ENCODE measurements around the gene GNGT2.
"Not testable (repeated sequence)": the region's sequence is repeated elsewhere in the genome, so short reads cannot be mapped to it uniquely, and the experiment has no call there.

The GNGT2 gene

DNA sequence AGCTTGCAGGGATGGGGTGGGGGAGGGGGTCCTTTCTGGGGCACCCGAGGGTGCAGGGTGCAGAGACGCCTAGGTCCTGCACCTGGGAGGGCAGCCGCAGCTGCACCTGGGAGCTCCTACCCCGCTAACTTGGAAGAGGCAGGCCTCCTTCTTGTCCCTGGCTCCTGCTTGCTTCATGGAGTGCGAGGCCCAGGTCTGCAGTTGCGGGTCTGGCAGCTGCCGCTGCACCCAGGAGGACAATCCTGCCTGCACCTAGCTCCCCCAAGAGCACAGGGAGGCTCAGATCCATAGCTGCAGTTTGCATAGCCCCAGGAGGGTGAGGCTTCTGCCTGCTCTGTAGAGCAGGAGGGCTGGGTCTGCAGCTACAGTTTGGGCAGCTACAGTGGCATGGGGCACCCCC, 26.6 kb downstream of the GNGT2 start:
- H3K36me3 Mint-ChIP-seq (ENCODE audit: low read depth), result peaks cover 1% of the 10 kb centered on the region
- H3K27me3 Mint-ChIP-seq, result no peaks in the 10 kb centered on the region
- peaks cover 2% of the 10 kb centered on the region for H3K4me1 Mint-ChIP-seq (ENCODE audit: low read depth)
- no peak for DNase-seq
- H3K9me3 Mint-ChIP-seq, result peaks cover 7% of the 10 kb centered on the region
- H3K27ac Mint-ChIP-seq, result no peak overlapping the region
- H3K4me3 Mint-ChIP-seq, result no peak overlapping the region

DNA sequence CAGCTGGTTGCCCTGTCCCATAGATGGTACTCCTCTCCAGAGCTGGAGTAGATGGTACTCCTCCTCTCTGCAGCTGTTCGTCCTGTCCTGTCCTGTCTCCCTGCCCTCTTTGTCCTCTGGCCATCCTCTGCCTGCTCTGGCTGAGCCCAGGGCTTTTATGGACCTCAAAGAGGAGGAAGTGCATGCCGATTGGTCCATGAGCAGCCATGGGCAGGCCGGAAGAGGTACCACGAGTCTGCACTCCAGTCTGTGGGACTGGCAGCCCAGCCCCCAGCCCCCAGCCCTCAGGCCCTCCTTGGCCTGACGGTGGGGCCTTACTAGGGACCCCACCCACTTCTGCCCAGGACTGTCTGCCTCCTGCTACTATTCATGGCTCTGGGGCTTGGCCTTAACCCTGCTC, 27.0 kb downstream of the GNGT2 start:
- H3K4me3 Mint-ChIP-seq, result no peak overlapping the region
- no peak for DNase-seq
- H3K9me3 Mint-ChIP-seq, result peaks cover 7% of the 10 kb centered on the region
- no peak overlapping the region for H3K27ac Mint-ChIP-seq
- no peaks in the 10 kb centered on the region for H3K27me3 Mint-ChIP-seq
- peaks cover 2% of the 10 kb centered on the region for H3K4me1 Mint-ChIP-seq (ENCODE audit: low read depth)
- H3K36me3 Mint-ChIP-seq (ENCODE audit: low read depth), result peaks cover 1% of the 10 kb centered on the region

DNA sequence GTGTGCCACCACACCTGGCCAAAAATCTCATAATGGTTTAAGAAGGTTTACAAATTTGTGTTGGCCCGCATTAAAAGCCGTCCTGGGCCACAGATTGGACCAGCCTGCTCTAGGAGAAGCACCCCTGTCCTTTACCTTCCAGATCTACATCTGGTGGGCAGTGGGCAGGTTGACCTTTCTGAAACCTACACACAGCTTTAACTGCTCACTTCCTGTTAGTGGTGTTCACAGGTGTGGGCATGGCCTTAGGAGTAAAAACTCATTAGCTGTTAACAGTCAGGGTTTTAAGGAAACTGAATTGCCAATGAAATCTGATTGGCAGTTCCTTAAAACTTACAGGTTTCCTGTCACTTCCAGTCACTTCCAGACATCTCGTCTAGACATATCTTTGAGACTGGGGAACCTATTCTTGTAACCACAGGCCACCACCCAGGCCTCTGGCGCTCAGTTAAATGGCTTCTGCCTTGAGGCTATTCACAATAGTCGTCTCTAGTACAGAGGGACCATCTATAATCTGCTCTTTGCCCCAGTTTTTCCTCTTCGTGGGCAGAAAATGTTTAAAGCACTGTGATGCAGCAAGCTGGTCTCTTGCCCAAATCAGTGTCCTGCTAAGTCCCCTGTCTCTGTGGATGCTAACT, 29.3 kb downstream of the GNGT2 start:
- H3K9me3 Mint-ChIP-seq, result peaks cover 11% of the 10 kb centered on the region
- no peak overlapping the region for H3K27ac Mint-ChIP-seq
- no peaks in the 10 kb centered on the region for H3K36me3 Mint-ChIP-seq (ENCODE audit: low read depth)
- H3K27me3 Mint-ChIP-seq, result no peaks in the 10 kb centered on the region
- no peak for DNase-seq
- H3K4me1 Mint-ChIP-seq (ENCODE audit: low read depth), result peaks cover 2% of the 10 kb centered on the region
- H3K4me3 Mint-ChIP-seq, result no peak overlapping the region

DNA sequence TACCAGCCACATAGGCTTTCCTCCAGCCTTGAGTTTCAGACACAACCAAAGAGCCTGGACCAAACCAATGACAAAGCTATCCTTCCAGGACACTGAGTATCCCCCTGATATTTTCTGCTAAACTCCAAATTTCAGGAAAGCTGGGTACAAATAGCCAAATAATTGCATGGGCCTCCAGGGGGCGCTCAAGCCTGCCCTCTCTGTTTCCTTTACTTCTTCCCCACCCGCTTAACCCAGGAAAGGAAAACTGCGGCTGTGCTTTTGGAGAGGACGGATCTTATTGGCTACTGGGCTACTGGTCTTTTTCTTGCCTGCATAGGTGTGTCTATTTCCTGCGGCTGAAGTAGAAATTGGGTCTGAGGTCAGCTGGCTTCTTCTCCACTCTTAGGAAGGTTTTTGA, 30.1 kb downstream of the GNGT2 start:
- Mint-ChIP-seq H3K4me1 (ENCODE audit: low read depth) (peaks cover 2% of the 10 kb centered on the region), H3K4me3 (no peak overlapping the region), H3K27ac (no peak overlapping the region), H3K27me3 (no peaks in the 10 kb centered on the region), H3K9me3 (peaks cover 17% of the 10 kb centered on the region), H3K36me3 (ENCODE audit: low read depth) (no peaks in the 10 kb centered on the region)
- peak; percentile 80 for DNase-seq

DNA sequence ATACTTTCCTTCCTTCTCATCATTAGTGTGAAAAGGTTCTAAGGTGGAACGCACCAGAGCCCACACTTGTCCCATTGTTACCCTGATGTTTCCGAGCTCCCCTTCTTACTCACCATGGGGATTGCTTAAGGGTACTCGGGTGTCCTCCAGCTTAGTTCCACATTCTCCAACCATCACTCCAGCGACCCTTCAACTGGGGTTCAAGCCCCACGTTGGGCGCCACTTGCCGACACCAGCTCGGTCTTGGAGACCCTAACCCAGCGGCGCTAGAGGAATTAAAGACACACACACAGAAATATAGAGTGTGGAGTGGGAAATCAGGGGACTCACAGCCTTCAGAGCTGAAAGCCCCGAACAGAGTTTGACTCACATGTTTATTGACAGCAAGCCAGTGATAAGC, 34.4 kb downstream of the GNGT2 start:
- peaks cover 26% of the 10 kb centered on the region for H3K9me3 Mint-ChIP-seq
- H3K4me1 Mint-ChIP-seq (ENCODE audit: low read depth); H3K36me3 Mint-ChIP-seq (ENCODE audit: low read depth): not testable (repeated sequence)

DNA sequence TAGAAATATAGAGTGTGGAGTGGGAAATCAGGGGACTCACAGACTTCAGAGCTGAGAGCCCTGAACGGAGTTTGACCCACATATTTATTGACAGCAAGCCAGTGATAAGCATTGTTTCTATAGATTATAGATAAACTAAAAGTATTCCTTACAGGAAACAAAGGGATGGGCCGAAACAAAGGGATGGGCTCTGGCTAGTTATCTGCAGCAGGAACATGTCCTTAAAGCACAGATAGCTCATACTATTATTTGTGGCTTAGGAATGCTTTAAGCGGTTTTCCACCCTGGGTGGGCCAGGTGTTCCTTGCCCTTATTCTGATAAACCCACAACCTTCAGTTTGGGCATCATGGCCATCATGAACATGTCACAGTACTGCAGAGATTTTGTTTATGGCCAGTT, 39.7 kb downstream of the GNGT2 start:
- not testable (repeated sequence) for H3K36me3 Mint-ChIP-seq (ENCODE audit: low read depth); DNase-seq; H3K4me1 Mint-ChIP-seq (ENCODE audit: low read depth); H3K4me3 Mint-ChIP-seq; H3K27ac Mint-ChIP-seq
- Mint-ChIP-seq H3K9me3 (peaks cover 17% of the 10 kb centered on the region), H3K27me3 (peaks cover 68% of the 10 kb centered on the region)

More for the DNA sequence above, 34.4 kb downstream of the GNGT2 start:
- not testable (repeated sequence) for H3K4me3 Mint-ChIP-seq, DNase-seq, H3K27ac Mint-ChIP-seq
- peaks cover 22% of the 10 kb centered on the region for H3K27me3 Mint-ChIP-seq

DNA sequence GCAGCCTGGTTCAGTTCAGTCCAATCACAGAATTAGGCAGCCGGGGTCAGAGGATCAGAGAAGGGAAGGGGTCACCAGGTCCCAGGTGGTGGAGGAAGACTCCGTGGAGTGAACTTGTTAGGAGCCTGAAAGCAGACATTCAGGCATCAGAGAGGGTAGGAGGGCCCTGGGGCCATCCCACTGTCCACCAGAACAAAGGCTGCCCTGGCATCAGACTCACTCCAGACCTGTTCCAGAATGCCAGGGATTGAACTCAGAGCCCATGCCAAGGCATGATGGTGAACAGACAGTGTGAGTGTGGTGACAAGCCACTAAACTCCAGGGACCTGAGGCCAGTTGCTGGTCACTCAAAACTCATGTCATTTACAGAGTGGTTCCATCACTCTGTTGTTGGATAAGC, 40.2 kb downstream of the GNGT2 start:
- no peak for DNase-seq
- H3K4me3 Mint-ChIP-seq, result no peak overlapping the region
- no peak overlapping the region for H3K27ac Mint-ChIP-seq
- peaks cover 14% of the 10 kb centered on the region for H3K9me3 Mint-ChIP-seq
- H3K4me1 Mint-ChIP-seq (ENCODE audit: low read depth), result no peaks in the 10 kb centered on the region
- peaks cover 70% of the 10 kb centered on the region for H3K27me3 Mint-ChIP-seq
- no peaks in the 10 kb centered on the region for H3K36me3 Mint-ChIP-seq (ENCODE audit: low read depth)

DNA sequence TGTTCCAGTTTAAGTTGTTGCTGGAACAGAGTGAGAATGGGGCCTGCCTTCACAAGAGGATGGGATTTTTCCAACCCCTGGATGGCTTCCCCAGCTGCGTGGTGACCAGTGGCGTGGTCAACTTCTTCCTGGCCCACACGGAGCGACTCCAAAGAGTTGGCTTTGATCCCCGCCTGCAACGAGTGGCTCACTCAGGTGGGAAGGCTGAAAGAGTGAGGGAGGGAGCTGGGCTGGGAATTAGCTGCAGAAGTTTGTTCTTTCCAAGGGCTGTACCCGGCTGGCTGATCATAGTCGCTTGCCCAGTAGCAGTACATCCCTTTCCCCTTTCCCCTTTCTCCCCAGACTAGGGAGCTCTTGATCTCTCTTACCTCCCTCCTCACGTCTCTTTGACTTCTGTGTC, 41.7 kb downstream of the GNGT2 start:
- H3K9me3 Mint-ChIP-seq, result peaks cover 3% of the 10 kb centered on the region
- H3K36me3 Mint-ChIP-seq (ENCODE audit: low read depth), result no peaks in the 10 kb centered on the region
- H3K27me3 Mint-ChIP-seq, result peaks cover 64% of the 10 kb centered on the region
- H3K4me1 Mint-ChIP-seq (ENCODE audit: low read depth), result no peaks in the 10 kb centered on the region
- H3K27ac Mint-ChIP-seq, result no peak overlapping the region
- H3K4me3 Mint-ChIP-seq, result no peak overlapping the region
- no peak for DNase-seq

DNA sequence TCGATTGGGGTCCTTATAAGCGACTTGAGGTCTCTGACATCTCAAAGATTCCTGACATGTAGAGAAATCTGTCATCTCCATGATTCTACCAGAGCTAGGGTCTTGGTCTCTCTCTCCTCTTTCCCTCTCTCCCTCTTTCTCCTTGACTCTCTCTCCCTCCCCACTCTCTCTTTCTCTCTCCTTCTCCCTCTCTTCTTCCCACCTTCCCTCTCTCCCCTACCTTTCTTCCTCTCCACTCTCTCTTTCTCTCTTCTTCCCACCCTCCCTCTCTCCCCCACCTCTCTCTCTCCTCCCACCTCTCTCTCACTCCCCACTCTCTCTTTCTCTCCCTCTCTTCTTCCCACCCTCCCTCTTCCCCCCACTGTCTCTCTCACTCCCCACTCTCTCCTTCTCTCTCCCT, 45.2 kb downstream of the GNGT2 start:
- no peak for DNase-seq
- Mint-ChIP-seq H3K36me3 (ENCODE audit: low read depth) (no peaks in the 10 kb centered on the region), H3K9me3 (no peaks in the 10 kb centered on the region), H3K4me1 (ENCODE audit: low read depth) (no peaks in the 10 kb centered on the region), H3K27me3 (peaks cover 44% of the 10 kb centered on the region), H3K4me3 (no peak overlapping the region), H3K27ac (no peak overlapping the region)

DNA sequence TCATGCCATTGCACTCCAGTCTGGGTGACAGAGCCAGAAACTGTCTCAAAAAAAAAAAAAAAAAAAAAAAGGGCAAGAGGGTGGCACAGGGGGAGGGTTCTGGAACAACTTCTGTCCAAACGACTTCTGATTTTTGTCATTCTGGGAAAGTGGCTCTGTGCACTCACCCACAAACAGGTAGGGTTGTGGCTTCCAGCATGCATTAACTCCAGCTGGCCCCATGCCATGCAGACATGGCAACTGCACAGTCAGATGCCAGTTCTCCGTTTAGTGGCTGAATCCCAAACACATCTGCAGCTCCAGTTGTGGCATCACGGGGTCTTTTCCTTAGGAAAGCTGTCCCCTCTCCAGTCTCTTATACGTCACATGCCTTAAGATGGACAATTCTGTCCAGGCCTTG, 47.5 kb downstream of the GNGT2 start:
- DNase-seq, result no peak
- H3K36me3 Mint-ChIP-seq (ENCODE audit: low read depth), result no peaks in the 10 kb centered on the region
- H3K27me3 Mint-ChIP-seq, result peaks cover 40% of the 10 kb centered on the region
- H3K4me3 Mint-ChIP-seq, result no peak overlapping the region
- H3K9me3 Mint-ChIP-seq, result no peaks in the 10 kb centered on the region
- H3K4me1 Mint-ChIP-seq (ENCODE audit: low read depth), result no peaks in the 10 kb centered on the region
- H3K27ac Mint-ChIP-seq, result no peak overlapping the region

DNA sequence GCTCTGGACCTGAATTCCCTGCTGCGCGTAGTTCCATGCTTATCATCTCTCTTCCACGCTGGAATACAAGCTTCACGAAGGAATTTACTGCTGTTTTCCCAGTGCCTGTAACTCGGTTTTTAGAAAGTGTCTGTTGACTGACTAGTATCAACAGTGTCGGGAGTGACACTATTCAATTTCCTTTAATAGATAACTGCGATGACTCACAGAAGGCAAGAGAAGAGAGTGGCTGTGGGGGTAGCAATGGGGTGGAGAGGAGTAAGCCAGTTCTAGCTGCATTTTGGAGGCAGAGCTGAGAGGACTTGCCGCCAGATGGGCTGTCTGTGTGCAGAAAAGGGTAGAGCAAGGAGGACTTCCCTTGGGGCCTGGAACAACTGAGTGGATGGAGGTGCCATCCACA, 52.6 kb downstream of the GNGT2 start:
- DNase-seq, result no peak
- H3K27ac Mint-ChIP-seq, result no peak overlapping the region
- peaks cover 42% of the 10 kb centered on the region for H3K27me3 Mint-ChIP-seq
- no peaks in the 10 kb centered on the region for H3K9me3 Mint-ChIP-seq
- no peaks in the 10 kb centered on the region for H3K36me3 Mint-ChIP-seq (ENCODE audit: low read depth)
- no peak overlapping the region for H3K4me3 Mint-ChIP-seq
- H3K4me1 Mint-ChIP-seq (ENCODE audit: low read depth), result no peaks in the 10 kb centered on the region

DNA sequence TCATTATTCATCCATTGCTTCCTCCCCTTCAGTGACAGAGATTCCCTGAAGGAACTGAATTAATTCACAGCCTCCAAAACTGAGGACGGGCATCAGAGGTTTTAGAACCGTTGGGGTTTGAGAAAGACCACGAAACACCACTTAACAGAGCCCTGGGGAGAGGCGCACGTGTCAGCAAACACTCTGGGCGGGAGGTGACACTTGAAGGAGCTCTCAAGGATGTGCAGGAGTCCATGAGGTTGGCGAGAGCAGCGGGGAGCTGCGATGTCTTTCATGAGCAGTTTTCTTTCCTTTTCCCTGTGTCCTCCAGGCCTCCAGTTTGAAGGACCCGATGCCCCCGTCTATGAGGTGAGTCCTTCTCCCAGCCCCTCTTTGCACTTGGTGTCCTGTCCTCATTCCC, 54.1 kb downstream of the GNGT2 start:
- Mint-ChIP-seq H3K36me3 (ENCODE audit: low read depth) (no peaks in the 10 kb centered on the region), H3K27me3 (peaks cover 42% of the 10 kb centered on the region), H3K4me3 (no peak overlapping the region), H3K4me1 (ENCODE audit: low read depth) (no peaks in the 10 kb centered on the region), H3K27ac (no peak overlapping the region), H3K9me3 (no peaks in the 10 kb centered on the region)
- no peak for DNase-seq
